ENCODE measurements around the gene CNOT11. TPM values are rescaled to one million over a fixed set of nuclear protein-coding genes. Genes with fewer than 3 reads are reported as not detected.

The CNOT11 gene
- 49.1 and 52.6 TPM in 2 replicates for total RNA-seq

GRCh38 chr2:101252408-101253012, at the start of gene CNOT11:
TSS of gene CNOT11 (plus strand) at chr2:101252886. CDS start at chr2:101252965, 79 bp downstream.

GRCh38 chr2:101308432-101309210, 55.9 kb downstream of the CNOT11 start, which contains the start of gene RNF149:
TSS of gene RNF149 (minus strand) at chr2:101308701. CDS start at chr2:101308588, 113 bp downstream.

Other genes starting within 250 kb of the CNOT11 start
- gene TBC1D8, start 101.5 kb upstream of the CNOT11 start, total RNA-seq: 11.4 and 20.0 TPM in 2 replicates
- 49.5 and 56.1 TPM in 2 replicates for gene RNF149, start 55.8 kb downstream of the CNOT11 start, total RNA-seq
- gene CREG2, start 134.6 kb downstream of the CNOT11 start, total RNA-seq: 0.31 and 0.53 TPM in 2 replicates
- 0.08 TPM in 1 of 2 replicates, not detected in the other for gene RFX8, start 222.2 kb downstream of the CNOT11 start, total RNA-seq

Data from hair follicular keratinocyte (primary cell).